HG03575 (cell line): ENCODE measurements around the gene ABCC6.
"Not testable (repeated sequence)": the region's sequence is repeated elsewhere in the genome, so short reads cannot be mapped to it uniquely, and the experiment has no call there.

Source experiments
- ATAC-seq: cut with Tn5 transposase; IDR thresholded peaks from one replicate; pipeline ENCODE4 v1.9.1; 2021; ENCODE audit not compliant: unreplicated experiment, insufficient number of reproducible peaks, low FRiP score; ENCODE audit errors: extremely low read depth

ABCC6 gene

GRCh38 chr16:16237071-16237470 lies 13.8 kb upstream of the ABCC6 start:
- not testable (repeated sequence) for ATAC-seq

GRCh38 chr16:16232692-16233061 lies 9.4 kb upstream of the ABCC6 start:
- not testable (repeated sequence) for ATAC-seq

GRCh38 chr16:16223662-16224241 lies 458 bp upstream of the ABCC6 start:
- not testable (repeated sequence) for ATAC-seq

- not testable (repeated sequence) for ATAC-seq
These were observed 1.9 kb downstream of the ABCC6 start for GRCh38 chr16:16221382-16221781.

- not testable (repeated sequence) for ATAC-seq
These were observed 2.8 kb downstream of the ABCC6 start for GRCh38 chr16:16220449-16220848.

- ATAC-seq: not testable (repeated sequence)
These were observed 4.5 kb downstream of the ABCC6 start for GRCh38 chr16:16218787-16219186.

GRCh38 chr16:16218349-16218748 lies 4.9 kb downstream of the ABCC6 start:
- not testable (repeated sequence) for ATAC-seq

- not testable (repeated sequence) for ATAC-seq
These were observed 9.4 kb downstream of the ABCC6 start for GRCh38 chr16:16213863-16214293.

- ATAC-seq: not testable (repeated sequence)
These were observed 11.9 kb downstream of the ABCC6 start for GRCh38 chr16:16211404-16211803.

GRCh38 chr16:16208461-16208860 lies 14.8 kb downstream of the ABCC6 start:
- ATAC-seq: not testable (repeated sequence)

GRCh38 chr16:16207787-16208334 lies 15.4 kb downstream of the ABCC6 start:
- not testable (repeated sequence) for ATAC-seq

GRCh38 chr16:16207097-16207786 lies 16.1 kb downstream of the ABCC6 start:
- not testable (repeated sequence) for ATAC-seq

GRCh38 chr16:16205864-16206263 lies 17.4 kb downstream of the ABCC6 start:
- not testable (repeated sequence) for ATAC-seq

GRCh38 chr16:16204552-16204951 lies 18.7 kb downstream of the ABCC6 start:
- ATAC-seq: not testable (repeated sequence)

- not testable (repeated sequence) for ATAC-seq
These were observed 19.8 kb downstream of the ABCC6 start for GRCh38 chr16:16203494-16203893.

GRCh38 chr16:16202400-16203143 lies 20.7 kb downstream of the ABCC6 start:
- not testable (repeated sequence) for ATAC-seq

GRCh38 chr16:16201880-16202279 lies 21.4 kb downstream of the ABCC6 start:
- ATAC-seq: not testable (repeated sequence)

GRCh38 chr16:16200391-16200790 lies 22.9 kb downstream of the ABCC6 start:
- ATAC-seq: not testable (repeated sequence)

- not testable (repeated sequence) for ATAC-seq
These were observed 23.9 kb downstream of the ABCC6 start for GRCh38 chr16:16199428-16199827.
